Mesendoderm (in vitro differentiated cells): ENCODE results near the gene CDK13.
"Not testable (repeated sequence)": the region's sequence is repeated elsewhere in the genome, so short reads cannot be mapped to it uniquely, and the experiment has no call there.

ENCODE experiments used
- DNase-seq: peaks from one replicate; pipeline ENCODE4 v3.0.0; 2013
- H2AK5ac ChIP-seq: 2 replicates; pipeline ENCODE4 v1.6.1; 2013; ENCODE audit warnings: low read length, inconsistent platforms
- H2BK120ac ChIP-seq: 2 replicates; pipeline ENCODE4 v1.6.1; 2013; ENCODE audit warnings: low read depth, mild to moderate bottlenecking, low read length, moderate library complexity, mixed read lengths
- H2BK15ac ChIP-seq: replicated peaks from 2 replicates; pipeline ENCODE4 v1.6.1; 2013; ENCODE audit warnings: low read depth, mild to moderate bottlenecking, moderate library complexity
- H2BK5ac ChIP-seq: 2 replicates; pipeline ENCODE4 v1.6.1; 2013; ENCODE audit warnings: low read length, inconsistent platforms
- H3K18ac ChIP-seq: 2 replicates; pipeline ENCODE4 v1.6.1; 2013; ENCODE audit warnings: mild to moderate bottlenecking, low read length, mixed read lengths
- H3K23ac ChIP-seq: one replicate; pipeline ENCODE4 v1.6.1; 2013; ENCODE audit warnings: low read length
- H3K27ac ChIP-seq: 2 replicates; pipeline ENCODE4 v1.5.1; 2013; ENCODE audit warnings: low read depth, mild to moderate bottlenecking, inconsistent platforms, low read length, moderate library complexity
- H3K27me3 ChIP-seq: 2 replicates; pipeline ENCODE4 v1.6.1; 2013; ENCODE audit warnings: low read length, control low read depth, mild to moderate bottlenecking, inconsistent platforms; ENCODE audit not compliant: insufficient read depth, poor library complexity
- H3K36me3 ChIP-seq: 2 replicates; pipeline ENCODE4 v1.6.1; 2013; ENCODE audit warnings: low read length, inconsistent platforms; ENCODE audit not compliant: control insufficient read depth, insufficient read depth
- H3K4ac ChIP-seq: one replicate; pipeline ENCODE4 v1.6.1; 2013; ENCODE audit warnings: low read depth, mild to moderate bottlenecking, low read length, moderate library complexity
- H3K4me1 ChIP-seq: 2 replicates; pipeline ENCODE4 v1.6.1; 2013; ENCODE audit warnings: low read depth, low read length, inconsistent platforms; ENCODE audit not compliant: control insufficient read depth
- H3K4me2 ChIP-seq: 2 replicates; pipeline ENCODE4 v1.6.1; 2013; ENCODE audit warnings: low read length
- H3K4me3 ChIP-seq: 2 replicates; pipeline ENCODE4 v1.5.1; 2013; ENCODE audit warnings: mild to moderate bottlenecking, low read length
- H3K56ac ChIP-seq: one replicate; pipeline ENCODE4 v1.6.1; 2013; ENCODE audit warnings: low read length
- H3K79me1 ChIP-seq: 2 replicates; pipeline ENCODE4 v1.6.1; 2013; ENCODE audit warnings: low read length, inconsistent platforms
- H3K79me2 ChIP-seq: 2 replicates; pipeline ENCODE4 v1.6.1; 2013; ENCODE audit warnings: mild to moderate bottlenecking, low read length; ENCODE audit not compliant: control insufficient read depth, insufficient read depth
- H3K9ac ChIP-seq: 2 replicates; pipeline ENCODE4 v1.6.1; 2013; ENCODE audit warnings: low read length, inconsistent platforms
- H4K5ac ChIP-seq: one replicate; pipeline ENCODE4 v1.6.1; 2013; ENCODE audit warnings: low read length
- H4K8ac ChIP-seq: one replicate; pipeline ENCODE4 v1.6.1; 2013; ENCODE audit warnings: low read depth, mild to moderate bottlenecking, control low read depth, low read length, moderate library complexity
- WGBS: extraction: QIAGEN DNeasy Blood & Tissue Kit; methylation state at CpG from one replicate; pipeline ENCODE4 v1.1.7; 2013; ENCODE audit warnings: low lambda C conversion rate, missing lambda C conversion rate; ENCODE audit not compliant: insufficient coverage; ENCODE audit errors: extremely low coverage; 5-methylcytosine and 5-hydroxymethylcytosine counted together

The CDK13 gene

GRCh38 chr7:40137563-40137962, 187.5 kb downstream of the CDK13 start:
- Histone ChIP-seq H2AK5ac (no peak overlapping the region), H2BK15ac (no peak overlapping the region), H3K27me3 (no peaks in the 10 kb centered on the region), H3K4me1 (no peaks in the 10 kb centered on the region), H3K4me2 (no peak overlapping the region), H4K8ac (no peak overlapping the region), H3K79me1 (no peaks in the 10 kb centered on the region), H3K23ac (no peak overlapping the region), H4K5ac (no peak overlapping the region), H3K27ac (no peak overlapping the region), H3K56ac (no peak overlapping the region), H3K9ac (no peak overlapping the region), H3K4ac (no peak overlapping the region), H3K4me3 (no peak overlapping the region), H3K79me2 (peaks cover 10% of the 10 kb centered on the region), H2BK5ac (no peak overlapping the region), H3K36me3 (no peaks in the 10 kb centered on the region), H3K18ac (no peak overlapping the region), H2BK120ac (no peak overlapping the region)
- WGBS, result no CpG with 5 or more reads among the region's 2 CpGs
- DNase-seq, result no peak

- Histone ChIP-seq H3K79me2 (peaks cover 2% of the 10 kb centered on the region), H3K4me1 (no peaks in the 10 kb centered on the region), H3K4ac (no peak overlapping the region), H3K23ac (no peak overlapping the region), H3K56ac (no peak overlapping the region), H3K9ac (no peak overlapping the region), H4K5ac (no peak overlapping the region), H2BK5ac (no peak overlapping the region), H3K4me2 (no peak overlapping the region), H3K27me3 (no peaks in the 10 kb centered on the region), H3K4me3 (no peak overlapping the region), H2BK15ac (no peak overlapping the region), H3K27ac (no peak overlapping the region), H3K36me3 (no peaks in the 10 kb centered on the region), H4K8ac (no peak overlapping the region), H2AK5ac (no peak overlapping the region), H3K18ac (no peak overlapping the region), H3K79me1 (no peaks in the 10 kb centered on the region), H2BK120ac (no peak overlapping the region)
- no CpG with 5 or more reads among the region's 5 CpGs for WGBS
- DNase-seq, result no peak
These were observed 188.9 kb downstream of the CDK13 start for GRCh38 chr7:40138973-40139372.

- not testable (repeated sequence) for H3K56ac ChIP-seq, H3K79me2 ChIP-seq, H3K27me3 ChIP-seq, H3K79me1 ChIP-seq, H3K18ac ChIP-seq, H3K36me3 ChIP-seq, H3K23ac ChIP-seq, H2AK5ac ChIP-seq, H2BK5ac ChIP-seq, H4K8ac ChIP-seq, H2BK120ac ChIP-seq, H3K9ac ChIP-seq, H3K27ac ChIP-seq, DNase-seq, H4K5ac ChIP-seq, H2BK15ac ChIP-seq, H3K4me1 ChIP-seq, H3K4ac ChIP-seq, H3K4me3 ChIP-seq, H3K4me2 ChIP-seq
- no CpG with 5 or more reads among the region's 13 CpGs for WGBS
These were observed 189.8 kb downstream of the CDK13 start for GRCh38 chr7:40139891-40140290.

DNA sequence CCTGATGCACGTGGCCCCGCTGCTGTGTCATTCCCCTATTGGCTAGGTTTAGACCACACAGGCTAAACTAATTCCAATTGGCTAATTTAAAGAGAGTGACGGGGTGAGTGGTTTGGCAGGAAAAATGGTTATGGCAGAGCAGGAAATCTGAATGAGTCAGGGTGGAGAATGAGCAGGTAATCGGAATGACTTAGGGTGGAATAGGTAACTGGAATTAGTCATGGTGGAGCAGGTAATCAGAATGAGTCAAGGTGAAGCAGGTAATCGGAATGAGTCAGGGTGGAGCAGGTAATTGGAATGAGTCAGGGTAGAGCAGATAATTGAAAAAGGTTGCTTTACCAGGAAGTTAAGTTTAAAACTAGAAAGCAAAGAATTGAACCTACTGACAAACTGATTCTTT, 191.9 kb downstream of the CDK13 start:
- not testable (repeated sequence) for H3K23ac ChIP-seq, H3K18ac ChIP-seq, H3K79me1 ChIP-seq, H3K4ac ChIP-seq, H2AK5ac ChIP-seq, H2BK15ac ChIP-seq, DNase-seq, H2BK5ac ChIP-seq, H4K5ac ChIP-seq, H4K8ac ChIP-seq, H2BK120ac ChIP-seq, H3K27me3 ChIP-seq, H3K9ac ChIP-seq, H3K36me3 ChIP-seq, H3K79me2 ChIP-seq, H3K4me1 ChIP-seq, H3K56ac ChIP-seq, H3K4me3 ChIP-seq, H3K4me2 ChIP-seq, H3K27ac ChIP-seq
- no CpG with 5 or more reads among the region's 5 CpGs for WGBS

- H3K18ac ChIP-seq, H3K23ac ChIP-seq, H2BK5ac ChIP-seq, H2BK15ac ChIP-seq, H4K5ac ChIP-seq, H2BK120ac ChIP-seq, H3K27ac ChIP-seq, H2AK5ac ChIP-seq, H3K4ac ChIP-seq, H3K79me1 ChIP-seq, H3K56ac ChIP-seq, H3K4me2 ChIP-seq, H3K9ac ChIP-seq, DNase-seq, H3K4me1 ChIP-seq, H3K79me2 ChIP-seq, H3K36me3 ChIP-seq, H4K8ac ChIP-seq, H3K4me3 ChIP-seq, H3K27me3 ChIP-seq: not testable (repeated sequence)
- WGBS, result no CpG with 5 or more reads among the region's 3 CpGs
These were observed 195.6 kb downstream of the CDK13 start for GRCh38 chr7:40145596-40146130.
